ENCODE results near the gene ADCK2. TPM values are rescaled to one million over a fixed set of nuclear protein-coding genes. Genes with fewer than 3 reads are reported as not detected.
A peak's percentile ranks its signal among the peaks of the same experiment; 100 is the strongest.
"Not testable (repeated sequence)": the region's sequence is repeated elsewhere in the genome, so short reads cannot be mapped to it uniquely, and the experiment has no call there.

The ADCK2 gene
- total RNA-seq, 1 donor from 2014 or later, result 26.9 TPM

DNA sequence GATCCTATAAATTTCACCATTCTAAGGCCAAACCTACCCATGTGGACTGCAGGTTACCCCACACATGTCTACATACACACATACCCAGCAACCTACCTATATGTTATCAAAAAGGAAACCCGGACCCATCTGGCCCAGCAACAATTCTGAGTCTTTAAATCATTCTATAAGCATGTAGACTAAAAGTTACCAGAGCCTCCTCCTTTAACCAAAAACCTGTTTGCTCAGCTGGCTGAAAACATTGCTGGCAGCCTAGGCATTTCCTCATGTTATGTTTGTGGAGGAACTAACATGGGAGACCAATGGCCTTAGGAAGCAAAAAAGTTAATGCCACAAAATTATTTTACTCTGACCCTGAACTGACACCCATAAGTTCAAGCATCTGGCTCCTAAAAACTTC, 5.3 kb upstream of the ADCK2 start:
- H3K4me3 Mint-ChIP-seq (ENCODE audit: unreplicated experiment), result no peak overlapping the region
- no peaks in the 10 kb centered on the region for H3K27me3 Mint-ChIP-seq (ENCODE audit: low read depth)
- H3K27ac Mint-ChIP-seq (ENCODE audit: unreplicated experiment), result peak overlapping the region; percentile 50
- no peaks in the 10 kb centered on the region for H3K9me3 Mint-ChIP-seq (ENCODE audit: low read depth)
- H3K4me1 Mint-ChIP-seq (ENCODE audit: low read depth), result peaks cover 23% of the 10 kb centered on the region
- no peak for DNase-seq (ENCODE audit: low spot score)
- TF ChIP-seq, protein P1, sequence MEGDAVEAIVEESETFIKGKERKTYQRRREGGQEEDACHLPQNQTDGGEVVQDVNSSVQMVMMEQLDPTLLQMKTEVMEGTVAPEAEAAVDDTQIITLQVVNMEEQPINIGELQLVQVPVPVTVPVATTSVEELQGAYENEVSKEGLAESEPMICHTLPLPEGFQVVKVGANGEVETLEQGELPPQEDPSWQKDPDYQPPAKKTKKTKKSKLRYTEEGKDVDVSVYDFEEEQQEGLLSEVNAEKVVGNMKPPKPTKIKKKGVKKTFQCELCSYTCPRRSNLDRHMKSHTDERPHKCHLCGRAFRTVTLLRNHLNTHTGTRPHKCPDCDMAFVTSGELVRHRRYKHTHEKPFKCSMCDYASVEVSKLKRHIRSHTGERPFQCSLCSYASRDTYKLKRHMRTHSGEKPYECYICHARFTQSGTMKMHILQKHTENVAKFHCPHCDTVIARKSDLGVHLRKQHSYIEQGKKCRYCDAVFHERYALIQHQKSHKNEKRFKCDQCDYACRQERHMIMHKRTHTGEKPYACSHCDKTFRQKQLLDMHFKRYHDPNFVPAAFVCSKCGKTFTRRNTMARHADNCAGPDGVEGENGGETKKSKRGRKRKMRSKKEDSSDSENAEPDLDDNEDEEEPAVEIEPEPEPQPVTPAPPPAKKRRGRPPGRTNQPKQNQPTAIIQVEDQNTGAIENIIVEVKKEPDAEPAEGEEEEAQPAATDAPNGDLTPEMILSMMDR (IDR thresholded peaks at IDR 0.05), result no peak
- H3K36me3 Mint-ChIP-seq (ENCODE audit: low read depth), result no peaks in the 10 kb centered on the region

DNA sequence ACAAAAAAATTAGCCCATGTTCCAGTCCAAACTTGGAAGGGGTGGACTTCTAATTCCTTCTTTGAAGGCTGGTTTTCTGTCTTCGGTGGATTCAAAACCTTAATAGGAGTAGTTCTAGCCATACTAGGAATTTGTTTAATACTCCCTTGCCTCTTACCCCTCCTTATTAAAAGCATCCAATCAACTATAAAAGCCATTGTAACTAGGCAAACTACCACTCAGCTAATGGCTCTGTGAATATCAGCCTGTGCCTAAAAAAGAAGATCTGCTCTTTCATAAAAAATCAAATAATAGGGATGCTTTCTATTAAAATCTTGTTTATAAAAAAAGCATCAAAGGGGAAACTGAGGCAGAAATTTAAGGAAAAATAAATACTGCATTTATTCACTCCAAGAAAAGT, 4.1 kb upstream of the ADCK2 start:
- Mint-ChIP-seq H3K4me3 (ENCODE audit: unreplicated experiment) (no peak overlapping the region), H3K4me1 (ENCODE audit: low read depth) (peaks cover 25% of the 10 kb centered on the region), H3K27ac (ENCODE audit: unreplicated experiment) (no peak overlapping the region), H3K27me3 (ENCODE audit: low read depth) (no peaks in the 10 kb centered on the region), H3K36me3 (ENCODE audit: low read depth) (no peaks in the 10 kb centered on the region), H3K9me3 (ENCODE audit: low read depth) (no peaks in the 10 kb centered on the region)
- TF ChIP-seq, protein P1 (IDR thresholded peaks at IDR 0.05), result no peak
- DNase-seq (ENCODE audit: low spot score), result no peak

DNA sequence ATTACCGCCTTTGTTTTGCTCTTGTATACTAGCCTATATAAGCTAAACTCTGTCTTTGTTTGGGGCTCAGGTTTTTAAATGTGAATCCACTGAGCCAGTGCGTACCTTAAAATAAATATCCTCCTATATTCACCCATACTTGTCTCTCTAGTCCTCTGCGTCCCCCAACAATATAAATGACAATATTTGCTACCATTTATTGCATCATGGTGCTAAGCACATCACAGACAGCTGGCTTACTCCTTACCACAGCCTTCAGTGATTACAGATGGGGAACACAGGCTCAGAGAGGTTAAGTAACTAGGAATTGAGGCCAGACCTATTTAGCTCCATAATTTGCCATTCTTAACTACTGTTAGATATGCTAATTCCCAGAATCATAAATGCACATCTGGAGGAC, 3.4 kb upstream of the ADCK2 start:
- TF ChIP-seq, protein P1 (IDR thresholded peaks at IDR 0.05), result no peak
- H3K27ac Mint-ChIP-seq (ENCODE audit: unreplicated experiment), result no peak overlapping the region

DNA sequence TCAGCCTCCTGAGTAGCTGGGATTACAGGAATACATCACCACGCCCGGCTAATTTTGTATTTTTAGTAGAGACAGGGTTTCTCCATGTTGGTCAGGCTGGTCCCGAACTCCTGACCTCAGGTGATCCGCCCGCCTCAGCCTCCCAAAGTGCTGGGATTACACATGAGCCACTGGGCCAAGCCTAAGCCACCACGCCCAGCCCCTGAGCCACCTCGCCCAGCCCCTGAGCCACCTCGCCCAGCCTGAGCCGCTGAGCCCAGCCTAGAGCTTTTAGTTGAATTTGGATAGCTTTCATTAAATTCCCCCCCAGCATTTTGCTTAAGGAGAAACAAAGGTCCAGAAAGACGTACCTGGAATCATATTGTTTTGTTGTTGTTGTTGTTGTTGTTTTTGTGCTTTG, 2.9 kb upstream of the ADCK2 start:
- not testable (repeated sequence) for H3K36me3 Mint-ChIP-seq (ENCODE audit: low read depth)
- H3K4me1 Mint-ChIP-seq (ENCODE audit: low read depth), result peaks cover 38% of the 10 kb centered on the region

More for the DNA sequence above, 3.4 kb upstream of the ADCK2 start:
- Mint-ChIP-seq H3K27me3 (ENCODE audit: low read depth) (no peaks in the 10 kb centered on the region), H3K36me3 (ENCODE audit: low read depth) (no peaks in the 10 kb centered on the region), H3K4me3 (ENCODE audit: unreplicated experiment) (no peak overlapping the region), H3K9me3 (ENCODE audit: low read depth) (no peaks in the 10 kb centered on the region), H3K4me1 (ENCODE audit: low read depth) (peaks cover 32% of the 10 kb centered on the region)
- no peak for DNase-seq (ENCODE audit: low spot score)

DNA sequence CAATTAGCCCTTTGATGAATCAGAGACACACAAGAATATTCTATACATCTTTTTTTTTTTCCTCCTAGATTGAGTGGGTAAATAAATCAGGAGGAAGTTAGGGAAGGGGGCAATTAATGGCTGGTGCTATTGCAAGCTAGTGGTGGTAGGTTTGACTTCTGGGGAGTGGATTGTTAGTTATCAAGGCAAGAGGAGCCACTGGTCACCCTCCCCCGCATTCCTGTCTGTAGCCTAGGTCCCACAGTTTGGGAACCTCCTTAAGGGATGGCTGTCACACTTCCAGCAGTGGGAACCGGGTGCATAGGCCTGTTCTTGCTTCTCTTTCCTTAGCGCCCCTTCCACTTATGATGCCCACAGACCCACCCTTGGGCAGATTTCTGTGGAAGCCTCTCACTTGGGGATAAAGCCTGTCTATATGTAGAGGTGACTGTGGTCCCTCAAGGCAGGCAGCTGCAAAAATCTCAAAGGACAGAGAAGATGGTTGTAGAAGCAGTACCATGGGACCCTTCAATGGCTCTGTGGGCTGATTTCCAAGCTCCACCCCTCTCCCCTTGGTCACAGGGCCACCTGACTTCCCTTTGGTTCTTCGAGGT, 2.3 kb upstream of the ADCK2 start:
- Mint-ChIP-seq H3K27ac (ENCODE audit: unreplicated experiment) (no peak overlapping the region), H3K9me3 (ENCODE audit: low read depth) (no peaks in the 10 kb centered on the region), H3K4me3 (ENCODE audit: unreplicated experiment) (no peak overlapping the region), H3K27me3 (ENCODE audit: low read depth) (no peaks in the 10 kb centered on the region), H3K4me1 (ENCODE audit: low read depth) (peaks cover 43% of the 10 kb centered on the region), H3K36me3 (ENCODE audit: low read depth) (no peaks in the 10 kb centered on the region)
- DNase-seq (ENCODE audit: low spot score), result peak; percentile 21
- TF ChIP-seq, protein P1 (IDR thresholded peaks at IDR 0.05), result no peak

More for the DNA sequence above, 2.9 kb upstream of the ADCK2 start:
- H3K27me3 Mint-ChIP-seq (ENCODE audit: low read depth); H3K9me3 Mint-ChIP-seq (ENCODE audit: low read depth); H3K27ac Mint-ChIP-seq (ENCODE audit: unreplicated experiment); H3K4me3 Mint-ChIP-seq (ENCODE audit: unreplicated experiment): not testable (repeated sequence)
- peak; percentile 43 for DNase-seq (ENCODE audit: low spot score)

DNA sequence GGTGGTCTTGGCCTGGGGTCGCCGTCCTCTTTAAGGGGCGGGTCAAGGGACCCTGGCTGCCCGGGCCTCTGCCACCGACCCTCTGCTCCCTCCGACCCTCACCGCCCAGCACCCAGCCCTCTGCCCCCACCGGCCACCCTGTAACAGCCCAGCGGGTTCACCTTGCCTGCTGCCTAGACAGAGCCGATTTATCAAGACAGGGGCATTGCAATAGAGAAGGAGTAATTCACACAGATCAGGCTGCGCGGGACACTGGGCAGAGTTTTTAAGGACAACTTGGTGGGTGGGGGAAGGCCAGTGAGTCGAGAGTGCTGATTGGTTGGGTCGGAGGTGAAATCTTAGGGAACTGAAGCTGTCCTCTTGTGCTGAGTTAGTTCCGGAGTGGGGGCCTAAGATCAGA, 779 bp upstream of the ADCK2 start:
- TF ChIP-seq, protein P1 (IDR thresholded peaks at IDR 0.05), result no peak
- Mint-ChIP-seq H3K36me3 (ENCODE audit: low read depth) (no peaks in the 10 kb centered on the region), H3K27ac (ENCODE audit: unreplicated experiment) (no peak overlapping the region)

More for the DNA sequence above, 779 bp upstream of the ADCK2 start:
- H3K4me1 Mint-ChIP-seq (ENCODE audit: low read depth), result peaks cover 43% of the 10 kb centered on the region
- H3K4me3 Mint-ChIP-seq (ENCODE audit: unreplicated experiment), result peak overlapping the region; percentile 65
- no peaks in the 10 kb centered on the region for H3K9me3 Mint-ChIP-seq (ENCODE audit: low read depth)
- H3K27me3 Mint-ChIP-seq (ENCODE audit: low read depth), result no peaks in the 10 kb centered on the region
- peak; percentile 79 for DNase-seq (ENCODE audit: low spot score)

Data from chondrocyte (in vitro differentiated cells).